HEK293T (cell line): Measurements from ENCODE around the gene KNL1.

Experiments used
- ELF4 ChIP-seq: fragments of 450-650 bp; IDR thresholded peaks from 2 replicates; pipeline ENCODE4 v1.6.1; 2017; ENCODE audit warnings: antibody characterized with exemption
- FOXM1 ChIP-seq: fragments of 450-650 bp; IDR thresholded peaks from 2 replicates; pipeline ENCODE4 v1.6.1; 2017; ENCODE audit warnings: mild to moderate bottlenecking, borderline replicate concordance
- HDGF ChIP-seq: fragments of 450-650 bp; IDR thresholded peaks from 2 replicates; pipeline ENCODE4 v1.6.1; 2017; ENCODE audit warnings: antibody characterized with exemption, borderline replicate concordance
- LEF1 ChIP-seq: fragments of 450-650 bp; IDR thresholded peaks from 2 replicates; pipeline ENCODE4 v1.6.1; 2017; ENCODE audit warnings: mild to moderate bottlenecking, borderline replicate concordance
- NFRKB ChIP-seq: fragments of 450-650 bp; IDR thresholded peaks from 2 replicates; pipeline ENCODE4 v1.6.1; 2016; ENCODE audit warnings: mild to moderate bottlenecking, moderate library complexity
- SUZ12 ChIP-seq: fragments of 450-650 bp; IDR thresholded peaks from 2 replicates; pipeline ENCODE4 v1.6.1; 2016; ENCODE audit warnings: mild to moderate bottlenecking

- no peak for TF ChIP-seq NFRKB
- no peak for TF ChIP-seq HDGF
- TF ChIP-seq ELF4 = no peak
- no peak for TF ChIP-seq LEF1
- TF ChIP-seq FOXM1 = no peak
- TF ChIP-seq SUZ12 = no peak
Measured at GRCh38 chr15:40660686-40661085, 66.6 kb downstream of the KNL1 start.
